ENCODE data around the gene PM20D1. TPM values are rescaled to one million over a fixed set of nuclear protein-coding genes. Genes with fewer than 3 reads are reported as not detected.

PM20D1 gene
- total and polyA plus RNA-seq, 7 donors: 0.05 to 0.32 (median 0.23) TPM; not detected in 2

Other genes starting within 250 kb of the PM20D1 start
- 10 to 100 TPM; 34.4 to 67.8 (median 43.7) TPM for gene ELK4, start 218.1 kb downstream of the PM20D1 start, total RNA-seq
- 10 to 100 TPM in 2 of 3 donors, 1 to 10 TPM in 1; 5.5 to 18.6 (median 11.2) TPM for gene ELK4, start 218.1 kb downstream of the PM20D1 start, polyA plus RNA-seq
- gene SLC45A3, start 169.6 kb downstream of the PM20D1 start, total RNA-seq: 1 to 10 TPM in 1 of 4 donors, under 1 TPM in 3; 0.32 to 2.7 (median 0.51) TPM
- under 1 TPM; 0.15 to 0.95 (median 0.16) TPM for gene SLC45A3, start 169.6 kb downstream of the PM20D1 start, polyA plus RNA-seq
- gene NUCKS1, start 100.0 kb downstream of the PM20D1 start, total RNA-seq: 100 to 1,000 TPM; 140 to 174 (median 151) TPM
- 10 to 100 TPM; 28.3 to 53.2 (median 35.3) TPM for gene NUCKS1, start 100.0 kb downstream of the PM20D1 start, polyA plus RNA-seq
- gene RAB29, start 74.7 kb downstream of the PM20D1 start, total RNA-seq: 1 to 10 TPM; 5.9 to 8.3 (median 6.4) TPM
- 10 to 100 TPM in 1 of 3 donors, 1 to 10 TPM in 2; 5.3 to 20.5 (median 5.5) TPM for gene RAB29, start 74.7 kb downstream of the PM20D1 start, polyA plus RNA-seq
- 10 to 100 TPM; 54.1 to 87.7 (median 67.4) TPM for gene SLC41A1, start 36.9 kb downstream of the PM20D1 start, total RNA-seq
- 10 to 100 TPM; 19.8 to 42.9 (median 25.7) TPM for gene SLC41A1, start 36.9 kb downstream of the PM20D1 start, polyA plus RNA-seq
- 1 to 10 TPM in 1 of 4 donors, under 1 TPM in 3; 0.15 to 5.5 (median 0.47) TPM for gene SLC26A9, start 93.3 kb upstream of the PM20D1 start, total RNA-seq
- under 1 TPM; 0.16 to 0.56 (median 0.42) TPM for gene SLC26A9, start 93.3 kb upstream of the PM20D1 start, polyA plus RNA-seq
- 1 to 10 TPM in 1 of 4 donors, under 1 TPM in 3; 0.17 to 1.2 (median 0.50) TPM for gene RAB7B, start 153.3 kb upstream of the PM20D1 start, total RNA-seq
- gene RAB7B, start 153.3 kb upstream of the PM20D1 start, polyA plus RNA-seq: under 1 TPM; 0.25 to 0.36 (median 0.27) TPM
- under 1 TPM in 1 of 4 donors, not detected in 3; 0.20 TPM for gene CTSE, start 173.8 kb upstream of the PM20D1 start, total RNA-seq
- under 1 TPM in 2 of 3 donors, not detected in 1; 0.03 to 0.22 TPM for gene CTSE, start 173.8 kb upstream of the PM20D1 start, polyA plus RNA-seq
- under 1 TPM in 3 of 4 donors, not detected in 1; 0.58 to 0.95 (median 0.86) TPM for gene RHEX, start 203.0 kb upstream of the PM20D1 start, total RNA-seq
- under 1 TPM; 0.13 to 0.22 (median 0.21) TPM for gene RHEX, start 203.0 kb upstream of the PM20D1 start, polyA plus RNA-seq

Data from psoas muscle (tissue), 7 donors.